ENCODE results near the gene UPK1A.
A peak's percentile ranks its signal among the peaks of the same experiment; 100 is the strongest.

DNA sequence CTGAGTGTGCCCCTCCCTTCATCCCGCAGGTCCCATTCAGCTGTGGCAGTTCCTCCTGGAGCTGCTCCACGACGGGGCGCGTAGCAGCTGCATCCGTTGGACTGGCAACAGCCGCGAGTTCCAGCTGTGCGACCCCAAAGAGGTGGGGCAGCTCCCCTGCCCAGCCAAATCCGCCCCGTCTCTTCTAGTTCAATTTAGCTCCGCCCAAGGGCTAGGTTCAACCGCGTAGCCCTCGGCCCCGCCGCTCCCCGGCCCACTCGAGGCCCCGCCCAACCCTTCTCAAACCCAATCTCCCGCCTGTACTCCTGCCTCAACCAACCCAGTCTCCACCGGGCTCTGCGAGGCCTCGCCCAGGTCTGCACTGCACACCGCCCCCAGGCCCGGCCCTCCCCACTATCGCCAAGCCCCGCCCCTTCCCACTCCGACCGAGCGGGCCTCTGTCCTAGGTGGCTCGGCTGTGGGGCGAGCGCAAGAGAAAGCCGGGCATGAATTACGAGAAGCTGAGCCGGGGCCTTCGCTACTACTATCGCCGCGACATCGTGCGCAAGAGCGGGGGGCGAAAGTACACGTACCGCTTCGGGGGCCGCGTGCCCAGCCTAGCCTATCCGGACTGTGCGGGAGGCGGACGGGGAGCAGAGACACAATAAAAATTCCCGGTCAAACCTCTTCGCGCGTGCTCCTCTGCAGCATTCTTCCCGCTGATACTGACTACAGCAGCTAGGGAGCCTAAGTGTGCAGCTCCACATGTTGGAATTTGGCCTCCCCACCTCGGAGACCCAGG, 21.9 kb upstream of the UPK1A start:
- TF ChIP-seq, protein P1, sequence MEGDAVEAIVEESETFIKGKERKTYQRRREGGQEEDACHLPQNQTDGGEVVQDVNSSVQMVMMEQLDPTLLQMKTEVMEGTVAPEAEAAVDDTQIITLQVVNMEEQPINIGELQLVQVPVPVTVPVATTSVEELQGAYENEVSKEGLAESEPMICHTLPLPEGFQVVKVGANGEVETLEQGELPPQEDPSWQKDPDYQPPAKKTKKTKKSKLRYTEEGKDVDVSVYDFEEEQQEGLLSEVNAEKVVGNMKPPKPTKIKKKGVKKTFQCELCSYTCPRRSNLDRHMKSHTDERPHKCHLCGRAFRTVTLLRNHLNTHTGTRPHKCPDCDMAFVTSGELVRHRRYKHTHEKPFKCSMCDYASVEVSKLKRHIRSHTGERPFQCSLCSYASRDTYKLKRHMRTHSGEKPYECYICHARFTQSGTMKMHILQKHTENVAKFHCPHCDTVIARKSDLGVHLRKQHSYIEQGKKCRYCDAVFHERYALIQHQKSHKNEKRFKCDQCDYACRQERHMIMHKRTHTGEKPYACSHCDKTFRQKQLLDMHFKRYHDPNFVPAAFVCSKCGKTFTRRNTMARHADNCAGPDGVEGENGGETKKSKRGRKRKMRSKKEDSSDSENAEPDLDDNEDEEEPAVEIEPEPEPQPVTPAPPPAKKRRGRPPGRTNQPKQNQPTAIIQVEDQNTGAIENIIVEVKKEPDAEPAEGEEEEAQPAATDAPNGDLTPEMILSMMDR (IDR thresholded peaks at IDR 0.05 in 2 of 3, conservative IDR thresholded peaks at IDR 0.05 in 1 of 3; ENCODE audit: borderline replicate concordance in 1 of 3, insufficient read depth in 1 of 3, low read depth in 2 of 3, low read length in 2 of 3): no peak
- TF ChIP-seq CBX3 (IDR thresholded peaks at IDR 0.05; ENCODE audit: low read depth) (no peak), YY1 (IDR thresholded peaks at IDR 0.05; ENCODE audit: extremely low read depth, insufficient replicate concordance, low read depth, low read length) (no peak), POLR2AphosphoS5 (IDR thresholded peaks at IDR 0.05; ENCODE audit: low read depth, low read length) (peak; percentile 43; the same call in 1 of the 2 replicates), POLR2A (IDR thresholded peaks at IDR 0.05; ENCODE audit: borderline replicate concordance, extremely low read depth, insufficient read depth, insufficient read length) (no peak), ZNF274 (IDR thresholded peaks at IDR 0.05; ENCODE audit: low read depth, low read length) (no peak), EZH2phosphoT487 (IDR thresholded peaks at IDR 0.05; ENCODE audit: borderline replicate concordance) (no peak), EGR1 (IDR thresholded peaks at IDR 0.05; ENCODE audit: low read depth) (no peak), JUND (IDR thresholded peaks at IDR 0.05) (no peak), SP1 (IDR thresholded peaks at IDR 0.05; ENCODE audit: low read depth) (no peak)
- TF ChIP-seq, protein P2, sequence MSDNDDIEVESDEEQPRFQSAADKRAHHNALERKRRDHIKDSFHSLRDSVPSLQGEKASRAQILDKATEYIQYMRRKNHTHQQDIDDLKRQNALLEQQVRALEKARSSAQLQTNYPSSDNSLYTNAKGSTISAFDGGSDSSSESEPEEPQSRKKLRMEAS (IDR thresholded peaks at IDR 0.05): no peak

Measured in HCT116 (cell line).